ENCODE results near the gene MTERF4. TPM values are rescaled to one million over a fixed set of nuclear protein-coding genes. Genes with fewer than 3 reads are reported as not detected.

The MTERF4 gene
- total and polyA plus RNA-seq, 2 of the 13 experiments (the other 11 are each of a cell fraction or from before 2014, with no cell fraction given) = 50.5 to 59.8 TPM

DNA sequence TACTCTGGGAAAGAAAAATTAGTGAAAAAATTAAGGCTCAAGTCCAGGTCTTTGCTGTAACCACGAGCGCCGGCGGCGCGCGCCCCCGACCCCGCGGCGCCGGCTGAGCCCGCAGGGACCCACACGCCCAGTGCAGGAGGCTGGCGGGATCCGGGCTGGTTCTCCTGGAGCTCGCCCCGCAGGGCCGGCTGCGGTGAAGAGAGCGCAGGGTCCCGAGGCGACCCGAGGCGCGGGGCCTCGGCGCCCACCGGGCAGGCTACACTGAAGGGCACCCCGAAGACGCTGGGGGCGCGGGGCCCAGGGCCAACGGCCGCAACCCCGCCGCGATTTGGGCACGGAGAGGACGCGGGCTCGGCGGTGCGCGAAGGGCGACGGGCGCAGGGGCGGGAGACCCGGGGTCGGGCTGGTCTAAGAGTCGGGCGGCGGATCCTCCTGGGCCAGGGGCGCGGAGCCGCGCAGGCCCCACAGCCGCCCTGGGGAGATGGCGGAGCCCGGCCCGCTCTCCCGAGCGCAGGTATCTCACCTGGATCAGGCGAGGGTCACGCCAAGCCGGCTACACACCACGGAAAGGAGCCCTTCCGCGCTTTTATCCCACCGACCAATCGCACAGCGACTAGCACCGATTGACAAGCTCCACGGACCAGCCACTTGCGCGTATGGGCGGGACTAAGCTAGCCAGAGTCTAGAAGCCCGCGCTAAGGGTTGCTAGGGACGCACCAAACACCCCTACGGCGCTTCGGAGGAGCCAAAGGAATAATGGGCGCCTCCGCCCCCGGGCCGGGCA, 47.0 kb upstream of the MTERF4 start, which contains the start of gene PASK (continued):
- TF ChIP-seq MAZ (IDR thresholded peaks at IDR 0.05; ENCODE audit: borderline replicate concordance, low read depth, low read length) = 0 out of 2 replicates have a peak, but pooled peaks have one; percentile 48
- peak; percentile 69; the same call in 1 of the 2 replicates for TF ChIP-seq MAZ (CRISPR knock-in tag; IDR thresholded peaks at IDR 0.05; ENCODE audit: low read depth)
- TF ChIP-seq, protein P1, sequence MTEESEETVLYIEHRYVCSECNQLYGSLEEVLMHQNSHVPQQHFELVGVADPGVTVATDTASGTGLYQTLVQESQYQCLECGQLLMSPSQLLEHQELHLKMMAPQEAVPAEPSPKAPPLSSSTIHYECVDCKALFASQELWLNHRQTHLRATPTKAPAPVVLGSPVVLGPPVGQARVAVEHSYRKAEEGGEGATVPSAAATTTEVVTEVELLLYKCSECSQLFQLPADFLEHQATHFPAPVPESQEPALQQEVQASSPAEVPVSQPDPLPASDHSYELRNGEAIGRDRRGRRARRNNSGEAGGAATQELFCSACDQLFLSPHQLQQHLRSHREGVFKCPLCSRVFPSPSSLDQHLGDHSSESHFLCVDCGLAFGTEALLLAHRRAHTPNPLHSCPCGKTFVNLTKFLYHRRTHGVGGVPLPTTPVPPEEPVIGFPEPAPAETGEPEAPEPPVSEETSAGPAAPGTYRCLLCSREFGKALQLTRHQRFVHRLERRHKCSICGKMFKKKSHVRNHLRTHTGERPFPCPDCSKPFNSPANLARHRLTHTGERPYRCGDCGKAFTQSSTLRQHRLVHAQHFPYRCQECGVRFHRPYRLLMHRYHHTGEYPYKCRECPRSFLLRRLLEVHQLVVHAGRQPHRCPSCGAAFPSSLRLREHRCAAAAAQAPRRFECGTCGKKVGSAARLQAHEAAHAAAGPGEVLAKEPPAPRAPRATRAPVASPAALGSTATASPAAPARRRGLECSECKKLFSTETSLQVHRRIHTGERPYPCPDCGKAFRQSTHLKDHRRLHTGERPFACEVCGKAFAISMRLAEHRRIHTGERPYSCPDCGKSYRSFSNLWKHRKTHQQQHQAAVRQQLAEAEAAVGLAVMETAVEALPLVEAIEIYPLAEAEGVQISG (CRISPR knock-in tag; IDR thresholded peaks at IDR 0.05) = no peak
- TF ChIP-seq SMAD9 (CRISPR knock-in tag; IDR thresholded peaks at IDR 0.05) = no peak; the same call in 1 of the 2 replicates
- peak; percentile 97 for TF ChIP-seq ZEB1 (IDR thresholded peaks at IDR 0.05; ENCODE audit: insufficient replicate concordance, low read depth)
- no peak for TF ChIP-seq ZFP36L2 (CRISPR knock-in tag; IDR thresholded peaks at IDR 0.05)
- no peak; the same call in 1 of the 2 replicates for TF ChIP-seq ETS1 (CRISPR knock-in tag; IDR thresholded peaks at IDR 0.05)
- TF ChIP-seq ZFP82 (CRISPR knock-in tag; IDR thresholded peaks at IDR 0.05; ENCODE audit: borderline replicate concordance) = 0 out of 2 replicates have a peak, but pooled peaks have one; percentile 17
- peak; percentile 52; the same call in 1 of the 2 replicates for TF ChIP-seq ZNF816 (CRISPR knock-in tag; IDR thresholded peaks at IDR 0.05; ENCODE audit: borderline replicate concordance)
- TF ChIP-seq ZNF33B (CRISPR knock-in tag; IDR thresholded peaks at IDR 0.05) = no peak; the same call in 1 of the 2 replicates
- TF ChIP-seq ZNF709 (CRISPR knock-in tag; IDR thresholded peaks at IDR 0.05) = peak; percentile 68
- no peak for TF ChIP-seq ZNF577 (CRISPR knock-in tag; IDR thresholded peaks at IDR 0.05; ENCODE audit: borderline replicate concordance, low read depth)
- no peak for TF ChIP-seq ZNF556 (CRISPR knock-in tag; IDR thresholded peaks at IDR 0.05; ENCODE audit: borderline replicate concordance)
- TF ChIP-seq PRDM4 (CRISPR knock-in tag; IDR thresholded peaks at IDR 0.05; ENCODE audit: borderline replicate concordance) = no peak
- no peak for TF ChIP-seq ZBTB21 (CRISPR knock-in tag; IDR thresholded peaks at IDR 0.05)
- TF ChIP-seq ATF5 (CRISPR knock-in tag; IDR thresholded peaks at IDR 0.05; ENCODE audit: low read depth) = no peak
- TF ChIP-seq LRRFIP1 (CRISPR knock-in tag; conservative IDR thresholded peaks at IDR 0.05) = no peak
- no peak for TF ChIP-seq ISX (CRISPR knock-in tag; conservative IDR thresholded peaks at IDR 0.05)
